ENCODE measurements around the gene ANKS1B. TPM values are rescaled to one million over a fixed set of nuclear protein-coding genes. Genes with fewer than 3 reads are reported as not detected.

The ANKS1B gene
- total RNA-seq, 1 experiment from 2014 or later: 18.8 TPM

DNA sequence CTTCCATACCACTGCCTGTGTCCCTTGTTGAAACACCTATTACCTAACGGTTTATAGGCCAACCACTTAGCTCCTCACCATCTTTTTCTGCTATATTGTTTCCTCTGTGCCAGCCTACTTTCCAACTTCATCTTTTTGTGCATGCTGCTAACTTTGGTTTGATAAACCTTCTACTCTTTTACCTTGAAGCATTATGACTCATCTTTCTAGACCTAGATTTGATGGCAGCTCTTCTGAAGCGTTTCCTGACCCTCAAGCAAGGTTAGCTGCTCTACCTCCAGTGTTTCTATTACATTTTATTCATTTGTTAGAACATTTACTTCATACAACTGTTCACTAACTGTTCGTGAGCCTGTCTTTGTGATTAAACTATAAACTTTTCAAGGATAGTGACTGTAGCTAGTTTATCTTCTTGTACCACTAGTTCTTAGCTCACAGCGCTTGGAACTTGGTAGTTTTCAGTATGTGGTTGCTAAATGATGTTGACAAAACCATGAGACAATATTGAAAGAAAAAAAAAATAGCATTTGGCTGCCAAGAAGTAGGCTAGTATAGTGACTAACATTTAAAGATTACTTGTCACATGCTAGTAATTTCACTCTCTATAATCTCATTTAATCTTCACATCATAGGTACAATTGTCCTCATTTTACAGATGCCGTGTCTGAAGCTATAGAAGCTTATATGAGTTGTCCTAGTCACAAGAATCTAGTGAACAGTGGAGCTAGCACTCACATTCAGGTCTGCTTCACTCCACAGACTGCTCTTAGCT is 1260.2 kb downstream of the ANKS1B start:
- POLR2A ChIA-PET: interaction anchor here (0.6 kb wide), 1 partner anchor 1848 kb away, joined by 3 read pairs; no protein-coding TSS in a partner anchor
- CTCF ChIA-PET: interaction anchor here (1.5 kb wide), 1 partner anchor 274 kb away, joined by 9 read pairs; no protein-coding TSS in a partner anchor
- Mint-ChIP-seq H3K36me3 (ENCODE audit: insufficient read depth, unreplicated experiment) (peaks cover 42% of the 10 kb centered on the region), H3K9me3 (ENCODE audit: unreplicated experiment) (no peaks in the 10 kb centered on the region), H3K4me1 (ENCODE audit: insufficient read depth, unreplicated experiment) (no peaks in the 10 kb centered on the region), H3K27ac (ENCODE audit: low read depth, unreplicated experiment) (no peak overlapping the region), H3K27me3 (ENCODE audit: insufficient read depth, unreplicated experiment) (no peaks in the 10 kb centered on the region), H3K4me3 (ENCODE audit: unreplicated experiment) (no peak overlapping the region)
- BruUV-seq (replicated peaks): no TSS peak
- intact Hi-C loops (cut with micrococcal nuclease): loop anchor here (10.0 kb wide), 1 partner anchor 210 kb away; no protein-coding TSS in a partner anchor
- no peak for DNase-seq (ENCODE audit: unreplicated experiment)
- no peak for TF ChIP-seq CTCF (IDR thresholded peaks at IDR 0.05; ENCODE audit: unreplicated experiment)

DNA sequence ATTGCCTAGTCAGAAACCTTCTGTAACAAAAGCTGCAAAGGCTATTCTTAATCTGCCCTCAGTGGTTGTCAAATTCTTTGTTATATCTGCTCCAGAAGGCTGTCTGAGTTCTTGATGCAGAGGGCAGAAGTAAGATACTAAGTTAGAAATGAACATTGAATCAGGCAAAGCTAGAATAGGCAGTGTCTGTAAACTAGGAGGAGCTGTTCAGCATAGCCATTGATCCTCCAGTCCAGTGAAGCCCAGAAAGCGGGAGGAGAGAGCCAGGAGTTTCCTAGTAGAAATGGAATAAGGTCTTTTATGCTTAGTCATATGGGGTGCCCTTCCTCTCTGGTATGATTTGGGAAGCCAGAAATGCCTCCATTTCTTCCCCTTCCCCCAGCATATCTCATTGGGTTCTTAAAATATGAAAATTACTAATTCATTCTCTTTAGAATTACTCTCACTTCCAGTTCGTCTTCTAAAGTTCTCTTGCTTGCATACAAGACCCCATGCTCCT is 1263.5 kb downstream of the ANKS1B start:
- Mint-ChIP-seq H3K9me3 (ENCODE audit: unreplicated experiment) (no peaks in the 10 kb centered on the region), H3K27me3 (ENCODE audit: insufficient read depth, unreplicated experiment) (no peaks in the 10 kb centered on the region), H3K4me1 (ENCODE audit: insufficient read depth, unreplicated experiment) (no peaks in the 10 kb centered on the region), H3K36me3 (ENCODE audit: insufficient read depth, unreplicated experiment) (peaks cover 39% of the 10 kb centered on the region), H3K27ac (ENCODE audit: low read depth, unreplicated experiment) (no peak overlapping the region), H3K4me3 (ENCODE audit: unreplicated experiment) (no peak overlapping the region)
- DNase-seq (ENCODE audit: unreplicated experiment): no peak
- CTCF ChIA-PET: interaction anchor here (0.6 to 1.5 kb wide), 3 partner anchors 9 to 228 kb away, joined by 3 to 4 read pairs (median 4); no protein-coding TSS in a partner anchor
- TF ChIP-seq CTCF (IDR thresholded peaks at IDR 0.05; ENCODE audit: unreplicated experiment): no peak
- POLR2A ChIA-PET: no interaction called here
- intact Hi-C loops (cut with micrococcal nuclease): loop anchor here (10.0 kb wide), 1 partner anchor 214 kb away; no protein-coding TSS in a partner anchor
- BruUV-seq (replicated peaks): no TSS peak

DNA sequence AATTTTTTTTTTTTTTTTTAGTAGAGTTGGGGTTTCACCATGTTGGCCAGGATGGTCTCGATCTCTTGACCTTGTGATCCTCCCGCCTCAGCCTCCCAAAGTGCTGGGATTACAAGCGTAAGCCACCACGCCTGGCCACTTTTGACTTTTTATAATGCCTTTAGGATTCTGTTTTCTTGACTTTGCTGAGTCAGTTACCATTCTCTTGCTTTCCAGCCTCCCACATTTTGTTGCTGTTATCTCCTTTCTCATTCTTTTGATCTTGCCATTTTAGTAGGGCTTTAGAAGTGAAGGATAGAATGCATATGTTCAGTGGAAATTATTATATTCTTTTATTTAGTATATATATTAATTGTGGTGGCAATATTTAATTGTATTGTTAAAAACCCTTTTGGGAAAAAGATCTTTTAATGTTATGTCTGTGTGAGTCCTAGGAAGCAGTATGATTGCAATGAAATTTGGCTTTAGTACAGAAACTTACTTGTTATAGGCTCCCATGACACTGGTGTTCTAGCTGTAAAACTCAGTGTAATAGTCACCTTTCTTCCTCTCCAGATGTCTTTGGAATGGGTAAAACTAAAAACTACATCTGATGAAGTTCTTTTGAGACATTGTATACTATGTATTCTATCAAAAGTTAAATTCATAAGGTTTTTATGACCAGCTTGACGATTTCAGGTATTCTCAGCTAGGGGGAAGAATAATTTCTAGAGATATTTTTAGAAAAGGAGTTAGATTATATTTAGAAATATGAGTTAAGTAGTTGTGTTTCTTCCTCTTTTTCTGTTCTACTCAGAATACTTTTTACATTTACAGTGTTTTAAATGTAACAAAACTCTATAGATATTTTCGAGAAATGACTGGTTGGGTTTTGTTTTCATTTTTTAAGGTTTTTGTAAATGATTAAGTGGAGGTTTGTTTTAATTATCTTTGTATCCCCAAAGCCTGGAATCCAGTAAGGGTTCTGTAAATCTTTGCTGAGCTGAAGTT is 1264.9 kb downstream of the ANKS1B start:
- no peaks in the 10 kb centered on the region for H3K4me1 Mint-ChIP-seq (ENCODE audit: insufficient read depth, unreplicated experiment)
- H3K27me3 Mint-ChIP-seq (ENCODE audit: insufficient read depth, unreplicated experiment): no peaks in the 10 kb centered on the region
- TF ChIP-seq CTCF (IDR thresholded peaks at IDR 0.05; ENCODE audit: unreplicated experiment): no peak
- no peak overlapping the region for H3K4me3 Mint-ChIP-seq (ENCODE audit: unreplicated experiment)
- no peak for DNase-seq (ENCODE audit: unreplicated experiment)
- H3K36me3 Mint-ChIP-seq (ENCODE audit: insufficient read depth, unreplicated experiment): peaks cover 38% of the 10 kb centered on the region
- no peak overlapping the region for H3K27ac Mint-ChIP-seq (ENCODE audit: low read depth, unreplicated experiment)
- POLR2A ChIA-PET: no interaction called here
- CTCF ChIA-PET: interaction anchor here (0.7 to 0.9 kb wide), 3 partner anchors 13 to 151 kb away, joined by 3 to 6 read pairs (median 4); no protein-coding TSS in a partner anchor
- BruUV-seq (replicated peaks): no TSS peak
- intact Hi-C loops (cut with micrococcal nuclease): loop anchor here (10.0 kb wide), 1 partner anchor 215 kb away; no protein-coding TSS in a partner anchor
- no peaks in the 10 kb centered on the region for H3K9me3 Mint-ChIP-seq (ENCODE audit: unreplicated experiment)

Data from MCF 10A (cell line).